Osteoblast (primary cell): ENCODE data around the gene ELOF1. TPM values are rescaled to one million over a fixed set of nuclear protein-coding genes. Genes with fewer than 3 reads are reported as not detected.

Experiments
- DNase-seq: peaks from one replicate; pipeline ENCODE4 v3.0.0; 2011; ENCODE audit warnings: low spot score, mixed read lengths; ENCODE audit not compliant: insufficient read length; ENCODE audit errors: missing footprints
- H2AFZ ChIP-seq: 2 replicates; pipeline ENCODE4 v1.6.0; 2011; ENCODE audit warnings: mild to moderate bottlenecking, low read length
- H3K27ac ChIP-seq: 2 replicates; pipeline ENCODE4 v1.5.1; 2011; ENCODE audit warnings: mild to moderate bottlenecking, low read depth, low read length, moderate library complexity
- H3K27me3 ChIP-seq: 2 replicates; pipeline ENCODE4 v1.6.0; 2012; ENCODE audit warnings: mild to moderate bottlenecking, control low read depth, inconsistent platforms, low read length, moderate library complexity; ENCODE audit not compliant: insufficient read depth
- H3K36me3 ChIP-seq: 2 replicates; pipeline ENCODE4 v1.5.1; 2011; ENCODE audit warnings: mild to moderate bottlenecking, low read length, control low read depth, moderate library complexity; ENCODE audit not compliant: insufficient read depth
- H3K4me1 ChIP-seq: 2 replicates; pipeline ENCODE4 v1.5.1; 2011; ENCODE audit warnings: mild to moderate bottlenecking, low read length, control low read depth, moderate library complexity; ENCODE audit not compliant: insufficient read depth
- H3K4me2 ChIP-seq: 2 replicates; pipeline ENCODE4 v1.6.0; 2011; ENCODE audit warnings: mild to moderate bottlenecking, low read length; ENCODE audit not compliant: insufficient read depth
- H3K4me3 ChIP-seq: fragments of 200-600 bp; sonication (generic); 3 replicates; pipeline ENCODE4 v1.5.1; 2012; ENCODE audit warnings: mild to moderate bottlenecking, low read length, inconsistent platforms; ENCODE audit not compliant: insufficient read depth
- H3K79me2 ChIP-seq: 2 replicates; pipeline ENCODE4 v1.6.0; 2012; ENCODE audit warnings: mild to moderate bottlenecking, low read length, control low read depth, inconsistent platforms; ENCODE audit not compliant: insufficient read depth
- H3K9me3 ChIP-seq: 2 replicates; pipeline ENCODE4 v1.5.1; 2011; ENCODE audit warnings: low read depth, low read length, control low read depth
- H4K20me1 ChIP-seq: 2 replicates; pipeline ENCODE4 v1.6.0; 2012; ENCODE audit warnings: mild to moderate bottlenecking, low read length, control low read depth; ENCODE audit not compliant: insufficient read depth
- CTCF ChIP-seq: IDR thresholded peaks from 2 replicates; pipeline ENCODE4 v1.5.1; 2011; ENCODE audit warnings: mild to moderate bottlenecking, low read depth, low read length, moderate library complexity; ENCODE audit errors: extremely low read depth
- total RNA-seq: library from RNA; depleted of rRNA; stranded (reverse); fragments of >200 nt; gene quantifications from 2 replicates; pipeline ENCODE4 v1.2.3, GENCODE V29; 2012

ELOF1 gene
- total RNA-seq, 1 donor, result 42.0 TPM

GRCh38 chr19:11594084-11594483 lies 35.1 kb upstream of the ELOF1 start:
- H3K4me2 ChIP-seq, result no peak overlapping the region
- peaks cover 8% of the 10 kb centered on the region for H3K4me1 ChIP-seq
- TF ChIP-seq CTCF, result no peak
- H3K4me3 ChIP-seq, result no peak overlapping the region
- H3K27ac ChIP-seq, result no peak overlapping the region
- no peak overlapping the region for H2AFZ ChIP-seq
- H3K36me3 ChIP-seq, result peaks cover 4% of the 10 kb centered on the region
- peaks cover 9% of the 10 kb centered on the region for H4K20me1 ChIP-seq
- no peak for DNase-seq
- H3K9me3 ChIP-seq, result no peaks in the 10 kb centered on the region
- no peaks in the 10 kb centered on the region for H3K27me3 ChIP-seq
- peaks cover 19% of the 10 kb centered on the region for H3K79me2 ChIP-seq

GRCh38 chr19:11587975-11588631 lies 29.1 kb upstream of the ELOF1 start:
- no peak overlapping the region for H3K27ac ChIP-seq
- no peak for DNase-seq
- H2AFZ ChIP-seq, result peak overlapping the region; percentile 3
- H3K4me2 ChIP-seq, result peak overlapping the region; percentile 60
- H3K4me3 ChIP-seq, result no peak overlapping the region
- no peaks in the 10 kb centered on the region for H3K27me3 ChIP-seq
- no peaks in the 10 kb centered on the region for H3K79me2 ChIP-seq
- H3K9me3 ChIP-seq, result no peaks in the 10 kb centered on the region
- H4K20me1 ChIP-seq, result no peaks in the 10 kb centered on the region
- H3K36me3 ChIP-seq, result no peaks in the 10 kb centered on the region
- no peak for TF ChIP-seq CTCF
- no peaks in the 10 kb centered on the region for H3K4me1 ChIP-seq

GRCh38 chr19:11587302-11587974 lies 28.4 kb upstream of the ELOF1 start:
- Histone ChIP-seq H3K9me3 (no peaks in the 10 kb centered on the region), H3K27me3 (no peaks in the 10 kb centered on the region), H4K20me1 (no peaks in the 10 kb centered on the region), H2AFZ (no peak overlapping the region), H3K4me3 (no peak overlapping the region), H3K4me1 (no peaks in the 10 kb centered on the region), H3K4me2 (peak overlapping the region; percentile 60), H3K79me2 (no peaks in the 10 kb centered on the region), H3K27ac (no peak overlapping the region), H3K36me3 (no peaks in the 10 kb centered on the region)
- peak; percentile 91 for TF ChIP-seq CTCF
- peak; percentile 90 for DNase-seq

GRCh38 chr19:11586331-11586730 lies 27.3 kb upstream of the ELOF1 start:
- Histone ChIP-seq H3K79me2 (no peaks in the 10 kb centered on the region), H4K20me1 (no peaks in the 10 kb centered on the region), H3K9me3 (no peaks in the 10 kb centered on the region), H3K4me1 (peaks cover 5% of the 10 kb centered on the region), H3K4me2 (no peak overlapping the region), H3K4me3 (no peak overlapping the region), H3K36me3 (no peaks in the 10 kb centered on the region), H2AFZ (no peak overlapping the region), H3K27me3 (no peaks in the 10 kb centered on the region), H3K27ac (no peak overlapping the region)
- TF ChIP-seq CTCF, result no peak
- no peak for DNase-seq
